Measurements from ENCODE around the gene NAA15. TPM values are rescaled to one million over a fixed set of nuclear protein-coding genes. Genes with fewer than 3 reads are reported as not detected.
"Not testable (repeated sequence)": the region's sequence is repeated elsewhere in the genome, so short reads cannot be mapped to it uniquely, and the experiment has no call there.

The NAA15 gene
- polyA plus RNA-seq, 3 donors: 5.2 to 20.2 (median 8.8) TPM

- no peak overlapping the region for H3K4me3 ChIP-seq (replicated peaks in 1 of 3; ENCODE audit: low read depth in 2 of 3, low read length in 3 of 3)
- H3K4me2 ChIP-seq (replicated peaks; ENCODE audit: extremely low read depth, low read length, poor library complexity, severe bottlenecking): no peak overlapping the region
- Mint-ChIP-seq H3K9me3 (no peaks in the 10 kb centered on the region), H3K27ac (peak overlapping the region in 1 of 7 donors; percentile 73), H3K4me1 (peaks cover 33% of the 10 kb centered on the region), H3K4me3 (no peak overlapping the region), H3K36me3 (peaks cover 0 to 7% of the 10 kb centered on the region in 2 donors), H3K27me3 (ENCODE audit: low read depth in 3 of 3) (no peaks in the 10 kb centered on the region)
- no peak overlapping the region for H3K27ac ChIP-seq (ENCODE audit: low read depth in 1 of 2, low read length in 2 of 2)
- no peak overlapping the region for H2AFZ ChIP-seq (ENCODE audit: insufficient read depth, low read depth, low read length, poor library complexity, severe bottlenecking)
- TF ChIP-seq CTCF (IDR thresholded peaks at IDR 0.05): no peak
- H3K4me1 ChIP-seq (ENCODE audit: control insufficient read depth in 1 of 2, insufficient read depth in 2 of 2, low read length in 2 of 2): peaks cover 0 to 4% of the 10 kb centered on the region in 2 donors
- no peaks in the 10 kb centered on the region for H3K27me3 ChIP-seq (ENCODE audit: control insufficient read depth in 2 of 2, insufficient read depth in 2 of 2, low read length in 2 of 2)
- WGBS (ENCODE audit: insufficient coverage): 40% methylated on average over 1 of the region's 1 CpG
- H3K9me3 ChIP-seq (replicated peaks in 1 of 2; ENCODE audit: control insufficient read depth in 1 of 2, insufficient read depth in 1 of 2, low read length in 2 of 2): no peaks in the 10 kb centered on the region
- no peaks in the 10 kb centered on the region for H3K36me3 ChIP-seq (replicated peaks in 1 of 2; ENCODE audit: control insufficient read depth in 1 of 2, insufficient read depth in 2 of 2, low read length in 2 of 2)
- H4K20me1 ChIP-seq (ENCODE audit: insufficient read depth, low read length): peaks cover 82% of the 10 kb centered on the region
- peaks cover 100% of the 10 kb centered on the region for H3K79me2 ChIP-seq (ENCODE audit: insufficient read depth, low read length)
- intact Hi-C loops (cut with micrococcal nuclease): no loop called here
- H3K9ac ChIP-seq (ENCODE audit: insufficient read depth, low read length, poor library complexity, severe bottlenecking): no peak overlapping the region
- DNase-seq: no peak
These were observed 18.3 kb downstream of the NAA15 start for GRCh38 chr4:139319571-139319970.

- H3K79me2 ChIP-seq (ENCODE audit: insufficient read depth, low read length): peaks cover 100% of the 10 kb centered on the region
- DNase-seq; H2AFZ ChIP-seq (ENCODE audit: insufficient read depth, low read depth, low read length, poor library complexity, severe bottlenecking); H3K4me3 Mint-ChIP-seq; H3K9me3 ChIP-seq (replicated peaks in 1 of 2; ENCODE audit: control insufficient read depth in 1 of 2, insufficient read depth in 1 of 2, low read length in 2 of 2); H3K4me1 ChIP-seq (ENCODE audit: control insufficient read depth in 1 of 2, insufficient read depth in 2 of 2, low read length in 2 of 2); H3K9ac ChIP-seq (ENCODE audit: insufficient read depth, low read length, poor library complexity, severe bottlenecking); H3K9me3 Mint-ChIP-seq; H3K27me3 Mint-ChIP-seq (ENCODE audit: low read depth in 3 of 3); H3K36me3 ChIP-seq (replicated peaks in 1 of 2; ENCODE audit: control insufficient read depth in 1 of 2, insufficient read depth in 2 of 2, low read length in 2 of 2); intact Hi-C loops (cut with micrococcal nuclease); H3K4me3 ChIP-seq (replicated peaks in 1 of 3; ENCODE audit: low read depth in 2 of 3, low read length in 3 of 3); H3K27ac ChIP-seq (ENCODE audit: low read depth in 1 of 2, low read length in 2 of 2); H3K4me2 ChIP-seq (replicated peaks; ENCODE audit: extremely low read depth, low read length, poor library complexity, severe bottlenecking); H3K27me3 ChIP-seq (ENCODE audit: control insufficient read depth in 2 of 2, insufficient read depth in 2 of 2, low read length in 2 of 2): not testable (repeated sequence)
- WGBS (ENCODE audit: insufficient coverage): no CpG with 5 or more reads among the region's 1 CpG
- peaks cover 19% of the 10 kb centered on the region for H3K4me1 Mint-ChIP-seq
- peaks cover 0 to 10% of the 10 kb centered on the region in 2 donors for H3K36me3 Mint-ChIP-seq
- peak overlapping the region in 2 of 7 donors; percentile 23 to 52 for H3K27ac Mint-ChIP-seq
- peaks cover 88% of the 10 kb centered on the region for H4K20me1 ChIP-seq (ENCODE audit: insufficient read depth, low read length)
These were observed 20.8 kb downstream of the NAA15 start for GRCh38 chr4:139322070-139322469.

- peaks cover 86% of the 10 kb centered on the region for H4K20me1 ChIP-seq (ENCODE audit: insufficient read depth, low read length)
- Mint-ChIP-seq H3K27ac (peak overlapping the region in 1 of 7 donors; percentile 8), H3K4me1 (peaks cover 17% of the 10 kb centered on the region)
These were observed 21.2 kb downstream of the NAA15 start for GRCh38 chr4:139322541-139322940.

More at GRCh38 chr4:139322541-139322940, 21.2 kb downstream of the NAA15 start:
- H3K9ac ChIP-seq (ENCODE audit: insufficient read depth, low read length, poor library complexity, severe bottlenecking); intact Hi-C loops (cut with micrococcal nuclease); H2AFZ ChIP-seq (ENCODE audit: insufficient read depth, low read depth, low read length, poor library complexity, severe bottlenecking); H3K27ac ChIP-seq (ENCODE audit: low read depth in 1 of 2, low read length in 2 of 2); H3K36me3 ChIP-seq (replicated peaks in 1 of 2; ENCODE audit: control insufficient read depth in 1 of 2, insufficient read depth in 2 of 2, low read length in 2 of 2); H3K9me3 Mint-ChIP-seq; H3K9me3 ChIP-seq (replicated peaks in 1 of 2; ENCODE audit: control insufficient read depth in 1 of 2, insufficient read depth in 1 of 2, low read length in 2 of 2); DNase-seq; H3K4me3 Mint-ChIP-seq; H3K27me3 Mint-ChIP-seq (ENCODE audit: low read depth in 3 of 3); H3K27me3 ChIP-seq (ENCODE audit: control insufficient read depth in 2 of 2, insufficient read depth in 2 of 2, low read length in 2 of 2); H3K4me3 ChIP-seq (replicated peaks in 1 of 3; ENCODE audit: low read depth in 2 of 3, low read length in 3 of 3); H3K4me2 ChIP-seq (replicated peaks; ENCODE audit: extremely low read depth, low read length, poor library complexity, severe bottlenecking); H3K4me1 ChIP-seq (ENCODE audit: control insufficient read depth in 1 of 2, insufficient read depth in 2 of 2, low read length in 2 of 2): not testable (repeated sequence)
- peaks cover 100% of the 10 kb centered on the region for H3K79me2 ChIP-seq (ENCODE audit: insufficient read depth, low read length)
- H3K36me3 Mint-ChIP-seq: peaks cover 0 to 13% of the 10 kb centered on the region in 2 donors
- 90% methylated on average over 3 of the region's 6 CpGs for WGBS (ENCODE audit: insufficient coverage)
